Stimulated activated CD8-positive, alpha-beta memory T cell treated with anti-CD3 and anti-CD28 coated beads, Interleukin-2, amount 100 ng/mL, for 1 hour (primary cell): Measurements from ENCODE around the gene CFAP97D2.

Experiments used
- DNase-seq, 2 donors: peaks; one replicate each; pipeline ENCODE4 v3.0.0-alpha.2; 2020; ENCODE audit warnings: low read depth in 2 of 2

Gene CFAP97D2

DNA sequence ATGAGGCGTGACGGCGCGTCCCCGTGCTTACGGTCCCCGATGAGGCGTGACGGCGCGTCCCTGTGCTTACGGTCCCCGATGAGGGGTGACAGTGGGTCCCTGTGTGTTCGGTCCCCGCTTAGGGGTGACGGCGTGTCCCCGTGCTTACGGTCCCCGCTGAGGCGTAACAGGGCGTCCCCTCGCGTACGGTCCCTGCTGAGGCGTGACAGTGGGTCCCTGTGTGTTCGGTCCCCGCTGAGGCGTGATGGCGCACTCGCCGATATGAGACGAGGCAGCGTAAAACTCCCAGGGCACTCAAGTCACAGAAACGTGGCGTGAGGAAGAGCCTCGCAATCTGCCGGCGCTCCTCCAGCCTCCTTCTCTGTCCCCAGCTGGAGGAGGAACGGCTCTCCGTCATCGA, 20.9 kb downstream of the CFAP97D2 start:
- no peak for DNase-seq

DNA sequence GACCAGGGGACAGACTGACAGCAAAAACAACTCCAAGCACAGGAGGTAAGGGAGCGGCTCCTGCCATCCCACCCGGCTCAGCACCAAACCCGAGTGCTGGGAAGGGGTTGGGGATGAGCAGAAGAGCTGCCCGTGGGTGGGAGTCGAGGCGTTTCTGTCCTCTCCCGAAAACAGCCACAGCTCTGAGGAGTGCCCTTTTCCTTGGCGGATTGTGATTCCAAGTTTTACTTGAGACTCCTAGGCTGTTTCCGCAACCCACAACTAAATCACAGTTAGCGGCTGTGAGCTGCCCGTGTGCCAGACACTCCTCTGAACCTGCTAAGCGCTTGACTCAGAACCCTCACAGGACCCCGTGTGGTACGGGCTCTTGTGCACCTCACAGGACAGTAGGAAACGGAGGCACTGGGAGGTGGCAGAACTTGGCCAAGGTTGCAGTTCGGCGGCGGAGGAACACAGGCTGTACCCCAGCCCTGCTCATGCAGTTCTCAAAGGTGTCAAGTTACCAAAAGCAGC, 21.4 kb downstream of the CFAP97D2 start:
- DNase-seq: no peak

DNA sequence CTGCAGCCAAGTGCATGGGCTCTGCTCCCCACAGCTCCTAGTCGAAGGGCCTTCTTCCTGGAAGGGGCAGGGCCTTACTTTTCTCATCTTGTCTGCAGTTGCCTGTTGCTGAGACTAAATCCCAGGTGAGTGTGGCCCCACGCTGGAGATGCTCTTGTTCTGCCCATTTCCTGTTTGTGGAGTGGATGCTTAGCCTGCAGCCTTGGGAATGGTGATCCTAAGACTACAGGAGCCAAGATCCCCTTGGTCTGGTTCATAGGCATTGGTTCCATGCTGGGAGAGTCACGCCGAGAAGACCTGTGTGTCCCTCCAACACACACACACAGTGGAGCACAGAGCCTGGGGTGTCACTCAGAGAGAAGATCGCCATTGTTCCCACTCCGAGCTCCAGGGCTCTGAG, 23.5 kb downstream of the CFAP97D2 start:
- DNase-seq: no peak

DNA sequence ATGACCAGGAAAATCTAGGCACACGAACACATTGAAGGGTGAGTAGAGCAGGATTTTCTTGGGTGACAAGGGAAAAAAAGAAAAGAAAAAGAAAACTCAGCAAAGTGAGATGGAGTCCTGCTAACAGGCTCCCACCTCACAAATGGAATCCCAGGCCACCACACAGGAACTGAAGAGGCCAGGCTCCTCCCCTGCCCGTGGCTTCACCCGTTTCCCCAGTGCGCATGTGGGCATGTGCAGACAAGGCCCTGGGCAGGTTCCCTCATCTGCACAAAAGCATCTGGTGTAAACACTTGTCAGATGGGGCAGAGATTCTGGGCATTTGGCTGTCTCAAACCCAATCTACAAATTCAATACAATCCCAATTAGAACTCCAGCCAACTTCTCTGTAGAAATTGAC, 24.5 kb downstream of the CFAP97D2 start:
- no peak for DNase-seq

DNA sequence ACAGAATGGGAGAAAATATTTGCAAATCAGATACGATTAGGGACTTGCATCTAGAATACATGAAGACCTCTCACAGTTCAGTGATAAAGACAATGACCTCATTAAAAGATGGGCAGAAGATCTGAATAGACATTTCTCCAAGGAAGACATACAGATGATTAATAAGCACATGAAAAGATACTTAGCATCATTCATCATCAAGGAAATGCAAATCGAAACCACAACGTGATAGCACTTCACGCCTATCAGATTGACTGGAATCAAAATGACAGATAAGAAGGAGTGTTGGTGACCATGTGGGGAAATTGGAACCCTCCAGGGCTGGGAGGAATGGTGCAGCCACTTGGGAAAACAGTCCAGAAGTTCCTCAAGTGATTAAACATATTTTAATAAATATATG, 25.8 kb downstream of the CFAP97D2 start:
- DNase-seq: no peak

DNA sequence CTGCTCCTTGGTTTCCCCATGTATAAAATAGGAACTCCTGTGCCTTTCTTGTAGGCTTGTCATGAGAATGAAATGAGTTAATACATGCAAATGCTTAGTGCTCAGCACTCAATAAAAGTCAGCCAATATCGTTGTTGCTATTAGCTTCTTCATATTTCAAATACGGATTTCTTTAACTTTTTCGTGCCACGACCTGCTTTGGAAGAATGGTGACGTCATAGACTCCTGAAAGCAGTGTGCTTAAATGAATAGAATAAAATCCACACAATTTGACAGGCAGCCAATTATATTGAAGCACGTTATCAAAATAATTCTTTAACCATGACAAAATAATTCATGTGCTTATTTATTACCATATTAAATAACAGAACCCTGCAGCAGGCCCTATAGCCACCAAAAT, 29.1 kb downstream of the CFAP97D2 start:
- DNase-seq: no peak

DNA sequence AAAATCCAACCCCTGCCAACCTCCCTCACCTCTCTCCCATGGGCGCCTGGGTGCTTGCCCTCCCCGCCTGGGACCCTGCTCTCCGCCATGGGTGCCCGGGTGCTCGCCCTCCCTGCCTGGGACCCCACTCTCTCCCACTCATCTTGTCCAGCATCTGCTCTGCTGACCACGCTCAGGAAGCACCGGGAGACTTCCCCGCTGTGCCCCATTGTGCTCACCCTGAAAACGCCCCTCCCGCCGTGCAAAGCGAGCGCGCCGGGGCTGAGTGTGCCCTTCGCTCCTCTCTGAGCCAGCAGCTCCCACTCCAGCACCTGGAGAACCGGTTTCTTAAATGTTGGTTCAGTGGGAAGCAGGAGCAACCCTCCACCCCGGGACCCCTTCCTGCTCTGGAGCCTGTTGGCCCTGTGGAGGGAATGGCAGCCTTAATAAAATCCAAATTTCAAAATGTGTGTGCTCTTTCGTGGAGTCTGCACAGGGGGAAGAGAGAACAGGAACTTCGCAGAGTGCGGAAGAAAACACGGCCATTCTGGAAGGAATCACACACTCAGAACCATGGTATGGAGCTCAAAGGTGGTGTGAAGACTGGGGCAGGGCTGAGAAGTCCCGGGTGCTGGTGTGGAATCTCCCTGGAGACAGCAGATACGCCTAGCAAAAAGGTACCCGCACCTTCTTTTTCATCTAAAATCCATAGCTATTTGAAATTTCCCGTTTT, 32.5 kb downstream of the CFAP97D2 start:
- DNase-seq: no peak

DNA sequence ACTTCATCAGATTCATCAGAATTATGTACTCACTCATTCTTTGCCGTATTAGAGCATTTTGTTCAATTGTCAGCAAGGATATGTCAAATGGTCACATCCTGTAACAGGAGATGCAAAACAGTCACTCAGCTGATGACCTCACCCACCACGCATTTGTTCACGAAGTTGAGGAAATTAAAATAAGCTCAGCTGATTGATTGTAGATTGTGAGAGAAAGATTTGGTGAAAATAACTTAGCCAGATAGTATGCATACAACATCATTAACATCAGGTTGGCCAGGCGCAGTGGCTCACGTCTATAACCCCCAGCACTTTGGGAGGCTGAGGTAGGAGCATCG, 33.1 kb downstream of the CFAP97D2 start:
- DNase-seq: no peak

DNA sequence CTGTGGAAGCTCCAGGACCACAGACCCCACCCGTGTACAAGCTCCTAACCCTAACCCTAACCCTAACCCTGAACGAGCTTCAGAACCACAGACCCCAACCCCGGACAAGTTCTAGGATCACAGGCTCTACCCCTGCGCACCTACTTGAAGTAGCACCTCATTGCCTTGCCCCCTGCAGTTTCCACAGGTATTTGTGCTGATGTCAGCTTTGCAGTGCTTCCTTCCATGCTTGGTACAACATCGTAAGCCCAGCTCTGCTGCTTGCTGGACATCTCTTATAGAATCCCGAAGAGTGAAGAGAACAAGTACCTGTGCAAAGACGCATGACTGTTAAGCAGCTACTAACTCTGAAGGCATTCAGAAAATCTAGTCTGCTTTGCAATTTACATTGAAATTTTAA, 34.9 kb downstream of the CFAP97D2 start:
- no peak for DNase-seq

DNA sequence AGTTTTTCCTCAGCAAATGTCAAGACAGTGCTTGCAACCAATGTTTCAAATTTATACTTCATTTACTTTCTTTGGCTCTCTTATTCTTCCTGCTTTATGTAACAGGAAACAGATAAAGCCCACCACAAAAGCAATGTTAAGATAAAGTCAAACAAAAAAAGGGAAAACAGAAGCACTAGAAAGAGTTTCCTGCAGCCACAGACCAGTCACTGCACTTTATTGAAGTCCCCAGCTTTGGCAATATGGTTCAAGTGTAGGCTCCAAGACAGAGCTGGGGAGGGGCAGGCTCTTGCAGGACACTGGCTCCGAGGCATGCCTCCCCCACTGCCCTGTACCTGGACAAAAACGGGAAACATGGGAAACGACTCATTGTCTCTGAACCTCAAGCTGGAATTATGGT, 40.3 kb downstream of the CFAP97D2 start:
- DNase-seq: no peak

DNA sequence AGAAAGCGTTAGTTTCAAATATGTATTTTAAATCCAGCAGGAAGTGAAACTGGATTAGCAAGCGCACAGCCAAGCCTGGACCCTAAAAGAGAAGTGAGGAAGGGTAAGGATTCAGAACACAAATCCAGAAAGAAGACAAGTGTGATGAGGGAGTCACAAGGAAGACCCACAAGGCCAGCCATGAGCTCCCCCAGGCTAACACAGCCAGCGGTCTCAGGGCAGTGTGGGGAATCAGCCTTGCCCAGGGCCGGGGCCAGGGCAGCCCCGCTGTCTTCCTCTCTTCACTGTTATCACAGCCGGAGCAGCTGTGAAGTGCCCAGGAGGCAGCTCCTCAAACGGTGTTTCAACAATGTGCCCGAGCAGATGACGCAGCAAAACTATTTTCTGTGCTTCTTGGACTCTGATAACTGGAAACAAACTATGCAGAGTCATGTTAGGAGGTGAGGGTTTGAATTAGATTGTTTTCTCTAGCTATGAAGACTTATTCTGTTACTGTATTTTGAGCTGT, 43.5 kb downstream of the CFAP97D2 start:
- DNase-seq: no peak

DNA sequence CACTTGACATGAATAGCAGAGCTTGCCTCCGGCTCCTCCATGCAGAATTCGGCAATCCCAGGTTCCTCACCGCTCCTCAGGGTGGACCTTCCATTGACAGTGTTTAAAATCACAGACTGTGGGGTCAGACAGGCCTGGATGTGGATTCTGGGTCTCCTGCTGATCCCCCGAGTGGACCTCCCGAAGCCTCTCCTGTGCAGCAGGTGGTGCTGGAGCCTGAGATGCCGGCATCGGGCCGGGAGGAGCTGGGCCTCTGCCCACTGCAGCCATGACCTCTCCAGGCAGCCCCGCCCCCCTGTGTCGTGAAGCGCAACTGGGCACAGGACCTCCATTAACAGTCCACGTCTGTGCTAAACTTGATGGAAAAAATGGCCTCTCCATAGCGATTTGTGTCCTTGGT, 45.1 kb downstream of the CFAP97D2 start:
- DNase-seq: no peak

DNA sequence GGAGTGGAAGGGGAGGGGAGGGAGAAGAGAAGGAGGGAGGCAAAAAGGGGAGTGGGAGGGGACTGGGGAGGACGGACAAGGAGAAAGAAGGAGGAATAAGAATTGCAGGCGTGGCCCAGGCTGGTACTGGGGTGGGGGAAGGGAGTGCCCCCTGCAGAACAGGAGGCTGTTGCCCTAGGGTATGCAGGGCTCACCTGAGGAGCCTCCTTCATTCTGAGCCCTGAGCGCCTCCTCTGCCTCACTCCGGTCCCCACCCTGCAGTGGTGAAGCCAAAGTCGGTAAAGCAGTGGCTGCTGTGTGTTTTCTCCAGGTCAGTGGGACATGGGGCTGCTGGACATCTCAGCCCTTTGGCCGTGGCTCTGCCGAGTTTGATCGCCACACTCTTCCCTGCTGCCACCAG, 46.6 kb downstream of the CFAP97D2 start:
- DNase-seq: no peak

DNA sequence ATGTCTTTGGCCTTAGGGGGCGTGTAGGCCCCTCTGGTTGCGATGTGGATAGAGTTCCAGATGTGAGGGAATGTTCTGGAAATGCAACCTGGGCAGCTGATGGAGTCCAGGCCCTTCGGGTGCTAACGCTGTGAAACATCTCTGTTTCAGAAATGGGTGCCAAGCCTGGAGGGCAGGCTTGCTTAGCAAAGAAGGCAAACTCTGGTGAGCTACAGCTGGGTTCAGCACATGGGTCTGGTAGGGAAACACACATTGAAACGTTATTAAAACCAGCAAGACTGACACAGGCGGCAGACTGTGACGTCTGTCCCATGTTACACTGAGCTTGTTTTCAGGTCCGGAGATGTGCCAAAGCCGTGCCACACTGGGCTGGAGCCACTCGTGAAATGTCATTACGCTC, 47.0 kb downstream of the CFAP97D2 start:
- DNase-seq: no peak

DNA sequence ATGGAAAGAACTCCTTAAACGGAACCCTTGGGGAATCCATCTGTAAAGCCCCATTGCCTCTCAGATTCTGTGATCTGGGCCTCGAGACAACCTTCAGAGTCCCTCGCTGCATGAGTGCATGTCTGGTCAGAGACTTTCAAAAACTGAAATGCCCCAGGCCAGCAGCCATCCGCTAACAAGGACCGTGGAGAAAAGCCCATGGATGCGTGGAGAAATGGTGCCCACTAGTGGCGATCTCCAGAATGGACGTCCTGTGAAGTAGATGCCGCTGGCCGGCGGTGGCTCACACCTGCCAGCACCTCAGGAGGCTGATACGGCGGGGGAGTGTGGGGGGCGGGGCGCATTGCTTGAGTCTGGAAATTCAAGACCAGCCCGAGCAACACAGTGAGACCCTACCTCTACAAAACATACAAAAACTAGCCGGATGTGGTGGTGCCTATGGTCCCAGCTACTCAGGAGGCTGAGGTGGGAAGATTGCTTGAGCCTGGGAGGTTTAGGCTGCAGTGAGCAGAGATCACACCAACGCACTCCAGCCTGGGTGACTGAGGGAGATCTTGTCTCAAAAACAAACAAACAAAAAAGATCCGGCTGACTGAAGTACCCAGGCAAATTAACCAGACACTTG, 47.8 kb downstream of the CFAP97D2 start:
- DNase-seq: peak; percentile 70 to 72

DNA sequence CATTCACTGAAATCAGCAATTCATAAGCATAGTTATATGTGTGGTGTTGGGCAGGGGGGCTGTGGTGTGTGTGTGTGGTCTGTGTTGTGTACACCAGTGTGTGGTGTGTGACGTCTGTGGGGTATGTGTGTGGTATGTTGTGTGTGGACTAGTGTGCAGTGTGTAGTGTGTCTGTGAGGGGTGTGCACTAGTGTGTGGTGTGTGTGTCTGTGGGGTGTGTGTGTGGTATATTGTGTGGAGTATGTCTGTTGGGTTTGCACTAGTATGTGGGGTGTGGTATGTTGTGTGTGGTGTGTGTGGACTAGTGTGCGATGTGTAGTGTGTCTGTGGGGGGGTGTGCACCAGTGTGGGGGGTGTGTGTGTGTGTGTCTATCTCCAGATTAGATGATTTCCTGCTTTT, 48.5 kb downstream of the CFAP97D2 start:
- DNase-seq: no peak

DNA sequence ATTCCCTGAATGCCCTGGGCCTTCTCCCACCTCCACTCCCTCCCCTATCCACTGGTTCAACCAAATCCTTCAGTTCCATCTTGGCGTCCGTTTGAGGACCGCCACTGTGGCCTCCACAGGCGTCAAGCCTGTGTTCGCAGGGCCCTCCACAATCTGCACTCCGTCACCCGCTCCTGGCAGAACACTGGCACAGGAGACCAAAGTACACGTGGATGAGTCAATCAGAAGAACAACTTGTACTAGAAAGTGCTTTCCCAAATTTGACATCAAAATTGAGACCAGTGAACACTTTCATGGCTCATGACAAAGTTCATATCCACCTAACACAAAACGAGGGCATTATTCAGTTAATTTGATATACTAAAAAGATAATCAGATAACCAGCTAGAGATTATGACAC, 49.1 kb downstream of the CFAP97D2 start:
- DNase-seq: no peak

DNA sequence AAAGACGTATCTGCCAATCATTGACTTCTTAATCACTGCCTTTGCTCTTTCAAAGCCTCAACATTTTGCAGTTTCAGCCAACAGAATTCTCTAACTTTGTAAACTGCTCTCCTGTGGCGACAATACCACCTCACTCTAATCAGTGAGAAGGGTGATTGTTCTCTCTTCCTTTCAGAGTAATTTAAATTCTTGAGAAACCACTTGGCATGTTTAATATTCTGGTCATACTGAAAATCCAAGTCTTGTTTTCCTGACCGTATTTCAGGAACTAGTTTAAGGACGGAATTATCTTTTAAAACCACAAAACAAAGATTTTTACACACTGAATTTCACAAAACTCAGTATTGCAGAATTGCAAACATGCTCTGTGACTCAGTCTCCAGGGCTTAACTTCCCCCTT, 50.4 kb downstream of the CFAP97D2 start:
- no peak for DNase-seq

DNA sequence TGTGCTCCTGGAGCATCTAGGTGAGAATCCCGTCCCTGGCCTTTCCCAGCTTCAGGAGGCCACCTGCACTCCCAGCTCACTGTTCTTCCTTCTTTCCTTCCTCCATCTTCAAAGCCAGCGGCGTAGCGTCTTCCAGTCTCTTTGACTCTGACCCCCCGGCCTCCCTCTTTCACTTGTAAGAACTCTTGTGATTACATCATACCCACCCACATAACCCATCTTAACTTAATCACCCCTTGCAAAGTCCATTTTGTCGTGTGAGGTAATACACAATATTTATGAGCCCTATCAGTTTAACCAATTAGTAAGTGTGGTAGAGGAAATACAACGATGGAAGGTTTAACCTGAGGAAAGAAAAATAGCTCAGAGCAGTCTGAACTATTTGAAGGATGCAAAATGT, 51.1 kb downstream of the CFAP97D2 start:
- no peak for DNase-seq

DNA sequence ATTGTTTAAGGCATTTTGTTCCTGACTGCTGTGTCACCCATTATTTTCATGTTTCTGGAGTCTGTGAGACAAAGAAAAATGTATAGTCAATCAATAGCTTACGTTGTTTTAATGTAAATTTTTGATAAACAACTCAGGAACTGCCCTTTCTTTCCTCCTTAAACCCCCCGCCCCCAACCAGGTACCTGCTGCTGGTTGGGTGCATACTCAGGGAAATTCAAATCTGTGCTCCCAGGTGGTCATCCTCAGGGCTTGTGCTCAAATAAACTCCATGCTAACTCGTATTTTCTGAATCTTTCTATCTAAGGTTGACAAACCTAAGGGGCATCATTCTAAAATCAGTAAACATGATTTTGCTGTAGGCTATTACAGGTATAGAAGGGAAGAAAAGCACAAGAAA, 51.5 kb downstream of the CFAP97D2 start:
- no peak for DNase-seq

DNA sequence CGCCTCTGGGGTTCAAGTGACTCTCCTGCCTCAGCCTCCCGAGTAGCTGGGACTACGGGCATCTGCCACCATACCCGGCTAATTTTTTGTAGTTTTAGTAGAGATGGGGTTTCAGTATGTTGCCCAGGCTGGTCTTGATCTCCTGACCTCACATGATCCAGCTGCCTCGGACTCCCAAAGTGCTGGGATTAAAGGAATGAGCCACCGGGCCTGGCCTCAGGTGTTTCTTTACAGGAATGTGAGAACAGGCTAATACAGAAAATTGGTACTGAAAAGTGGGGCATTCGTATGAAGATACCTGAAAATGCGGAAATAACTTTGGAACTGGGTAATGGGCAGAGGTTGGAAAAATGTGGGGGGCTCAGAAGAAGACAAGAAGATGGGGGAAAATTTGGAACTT, 52.8 kb downstream of the CFAP97D2 start:
- no peak for DNase-seq

DNA sequence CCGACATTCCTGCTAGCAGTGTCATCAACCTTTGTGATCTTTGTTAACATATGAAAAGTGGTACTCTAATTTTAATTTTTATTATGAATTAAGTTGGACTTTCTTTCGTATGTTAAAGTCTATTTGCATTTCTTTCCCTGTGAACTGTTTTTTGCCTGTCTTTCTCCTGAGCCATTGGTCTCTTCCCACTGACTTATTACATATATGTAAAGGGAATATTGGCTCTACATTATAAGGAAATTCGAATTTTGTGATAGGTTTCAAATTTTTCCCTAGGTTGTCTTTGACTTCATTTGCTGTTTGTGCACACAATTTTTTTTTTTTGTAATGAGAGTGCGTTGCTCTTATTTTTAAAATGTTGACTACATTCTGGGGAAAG, 55.2 kb downstream of the CFAP97D2 start:
- DNase-seq: no peak

DNA sequence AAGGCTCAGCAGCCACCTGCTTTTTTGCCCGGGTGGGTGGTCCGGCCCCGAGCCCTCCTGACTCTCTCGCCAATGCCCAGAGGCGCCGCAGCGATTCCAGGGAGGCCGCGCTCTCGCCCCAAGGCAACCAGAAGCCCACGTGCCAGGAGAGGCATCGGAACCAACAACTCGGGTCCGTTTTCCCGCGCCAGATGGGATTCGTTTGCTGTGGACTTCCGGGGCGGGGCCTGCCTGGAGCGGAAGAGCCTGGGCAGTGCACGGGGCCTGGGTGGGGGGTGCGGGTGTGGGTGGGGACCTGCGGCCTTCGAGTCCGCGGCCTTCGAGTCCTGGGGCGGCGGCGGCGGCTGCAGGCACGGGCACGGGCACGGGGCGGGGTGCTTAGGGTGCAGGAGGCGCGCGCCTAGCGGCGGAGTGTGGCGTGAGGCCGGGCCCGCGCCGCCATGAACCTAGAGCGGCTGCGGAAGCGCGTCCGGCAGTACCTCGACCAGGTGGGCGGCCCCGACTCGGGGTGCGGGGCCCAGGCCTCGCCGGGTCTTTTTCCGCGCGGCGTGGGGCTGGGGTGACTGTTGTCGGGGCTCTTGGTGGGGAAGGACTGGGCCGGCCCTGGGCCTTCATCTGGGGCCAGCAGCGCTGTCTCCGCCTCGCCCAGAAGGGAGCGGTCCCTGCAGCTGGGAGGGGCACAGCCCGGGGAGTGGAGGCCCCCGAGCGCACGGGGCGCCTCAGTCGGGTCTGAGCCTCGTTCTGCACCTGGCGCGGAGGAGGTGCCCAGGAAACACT, 55.8 kb downstream of the CFAP97D2 start, which contains the start of gene CDC16:
CDC16 (plus strand) TSS at position 253 of the 777 bp plus-strand sequence; CDS start at position 441, 188 bp downstream.
- DNase-seq: peak; percentile 68 to 79
